Astrocyte (in vitro differentiated cells and primary cell): ENCODE data around the gene ATF7. TPM values are rescaled to one million over a fixed set of nuclear protein-coding genes. Genes with fewer than 3 reads are reported as not detected.

Experiments
- DNase-seq: peaks from one replicate; pipeline ENCODE4 v3.0.0-alpha.2; 2010; ENCODE audit warnings: low read depth
- FAIRE-seq: peaks from 2 replicates; lab custom pipeline; 2011; peaks lifted over from hg19 to GRCh38; lab: Jason Lieb, UNC
- H2AFZ ChIP-seq: 2 replicates; pipeline ENCODE4 v1.6.0; 2012; ENCODE audit warnings: low read depth, low read length, inconsistent platforms
- H3K27ac ChIP-seq: 2 replicates; pipeline ENCODE4 v1.5.1; 2011; ENCODE audit warnings: low read depth, low read length, inconsistent platforms
- H3K27me3 ChIP-seq: 2 replicates; pipeline ENCODE4 v1.6.0; 2011; ENCODE audit warnings: low read length, inconsistent platforms; ENCODE audit not compliant: insufficient read depth
- H3K36me3 ChIP-seq: 2 replicates; pipeline ENCODE4 v1.5.1; 2011; ENCODE audit warnings: low read length, inconsistent platforms; ENCODE audit not compliant: insufficient read depth
- H3K4me1 ChIP-seq: 2 replicates; pipeline ENCODE4 v1.5.1; 2011; ENCODE audit warnings: low read length, inconsistent platforms; ENCODE audit not compliant: insufficient read depth
- H3K4me2 ChIP-seq: 2 replicates; pipeline ENCODE4 v1.6.0; 2012; ENCODE audit warnings: low read length, inconsistent platforms
- H3K4me3 ChIP-seq: 2 replicates; pipeline ENCODE4 v1.5.1; 2011; ENCODE audit warnings: low read depth, mild to moderate bottlenecking, low read length, inconsistent platforms; ENCODE audit not compliant: insufficient read depth
- H3K79me2 ChIP-seq: 2 replicates; pipeline ENCODE4 v1.6.0; 2012; ENCODE audit warnings: mild to moderate bottlenecking, low read length, inconsistent platforms; ENCODE audit not compliant: insufficient read depth
- H3K9ac ChIP-seq: 2 replicates; pipeline ENCODE4 v1.6.0; 2012; ENCODE audit warnings: mild to moderate bottlenecking, low read length, inconsistent platforms
- H3K9me3 ChIP-seq: 2 replicates; pipeline ENCODE4 v1.5.1; 2012; ENCODE audit warnings: low read depth, mild to moderate bottlenecking, low read length, inconsistent platforms; ENCODE audit not compliant: insufficient read depth
- H4K20me1 ChIP-seq: 2 replicates; pipeline ENCODE4 v1.6.0; 2012; ENCODE audit warnings: low read length, inconsistent platforms; ENCODE audit not compliant: insufficient read depth
- H3K27ac Mint-ChIP-seq: one replicate; pipeline ENCODE4 v1.8.0; 2021; ENCODE audit warnings: mild to moderate bottlenecking, mixed read lengths; ENCODE audit not compliant: unreplicated experiment
- H3K27me3 Mint-ChIP-seq: one replicate; pipeline ENCODE4 v1.8.0; 2021; ENCODE audit warnings: low read depth, mixed read lengths; ENCODE audit not compliant: unreplicated experiment
- H3K36me3 Mint-ChIP-seq: one replicate; pipeline ENCODE4 v1.8.0; 2021; ENCODE audit warnings: low read depth, mixed read lengths; ENCODE audit not compliant: unreplicated experiment
- H3K4me1 Mint-ChIP-seq: one replicate; pipeline ENCODE4 v1.8.0; 2021; ENCODE audit warnings: low read depth, mixed read lengths; ENCODE audit not compliant: unreplicated experiment
- H3K4me3 Mint-ChIP-seq: one replicate; pipeline ENCODE4 v1.8.0; 2021; ENCODE audit warnings: mild to moderate bottlenecking, moderate library complexity, mixed read lengths; ENCODE audit not compliant: unreplicated experiment
- H3K9me3 Mint-ChIP-seq: one replicate; pipeline ENCODE4 v1.8.0; 2021; ENCODE audit warnings: mild to moderate bottlenecking, mixed read lengths; ENCODE audit not compliant: unreplicated experiment
- EZH2 ChIP-seq: IDR thresholded peaks from 2 replicates; pipeline ENCODE4 v1.6.1; 2012; ENCODE audit warnings: mild to moderate bottlenecking, low read length, inconsistent platforms; ENCODE audit not compliant: insufficient read depth
- total RNA-seq: library from RNA; stranded (reverse); gene quantifications from 2 replicates; pipeline ENCODE4 v1.2.1, GENCODE V29; 2021
- TF ChIP-seq, protein P1 (sequence below): IDR thresholded peaks from 2 replicates; pipeline ENCODE4 v1.5.1; 2011; ENCODE audit warnings: low read depth, mild to moderate bottlenecking, inconsistent platforms, low read length, moderate library complexity; ENCODE audit not compliant: insufficient read depth

The ATF7 gene
- total RNA-seq, 1 donor from 2014 or later = 38.3 TPM

DNA sequence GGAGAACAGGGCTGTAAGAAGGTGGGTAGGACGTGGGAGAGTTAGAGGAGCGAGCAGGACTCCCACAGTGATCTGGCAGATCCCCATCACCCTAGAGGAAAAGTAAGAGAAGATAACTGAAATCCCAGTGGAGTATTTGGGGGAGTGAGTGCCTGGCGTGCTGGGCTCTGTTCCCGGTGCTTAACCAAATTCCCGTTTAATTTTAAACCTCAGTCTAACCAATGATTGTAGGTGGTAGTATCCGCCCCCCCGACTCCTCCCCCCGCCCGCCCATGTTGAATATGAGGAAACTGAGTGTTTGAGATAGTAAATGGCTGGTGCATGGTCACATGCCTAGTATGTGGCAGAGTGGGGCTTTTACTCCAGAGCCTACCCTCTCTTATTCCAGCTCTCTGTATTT lies 123.9 kb downstream of the ATF7 start:
- Histone ChIP-seq H3K4me2 (peak overlapping the region; percentile 90), H3K4me1 (peaks cover 49% of the 10 kb centered on the region), H2AFZ (no peak overlapping the region), H3K79me2 (peaks cover 45% of the 10 kb centered on the region), H3K27ac (no peak overlapping the region), H4K20me1 (peaks cover 13% of the 10 kb centered on the region), H3K27me3 (no peaks in the 10 kb centered on the region), H3K9me3 (no peaks in the 10 kb centered on the region), H3K4me3 (peak overlapping the region; percentile 68), H3K36me3 (peaks cover 3% of the 10 kb centered on the region), H3K9ac (peak overlapping the region; percentile 92)
- peak overlapping the region; percentile 72 for H3K27ac Mint-ChIP-seq
- DNase-seq (no peak), FAIRE-seq (no peak)
- peak overlapping the region; percentile 84 for H3K4me3 Mint-ChIP-seq
- TF ChIP-seq, protein P1, sequence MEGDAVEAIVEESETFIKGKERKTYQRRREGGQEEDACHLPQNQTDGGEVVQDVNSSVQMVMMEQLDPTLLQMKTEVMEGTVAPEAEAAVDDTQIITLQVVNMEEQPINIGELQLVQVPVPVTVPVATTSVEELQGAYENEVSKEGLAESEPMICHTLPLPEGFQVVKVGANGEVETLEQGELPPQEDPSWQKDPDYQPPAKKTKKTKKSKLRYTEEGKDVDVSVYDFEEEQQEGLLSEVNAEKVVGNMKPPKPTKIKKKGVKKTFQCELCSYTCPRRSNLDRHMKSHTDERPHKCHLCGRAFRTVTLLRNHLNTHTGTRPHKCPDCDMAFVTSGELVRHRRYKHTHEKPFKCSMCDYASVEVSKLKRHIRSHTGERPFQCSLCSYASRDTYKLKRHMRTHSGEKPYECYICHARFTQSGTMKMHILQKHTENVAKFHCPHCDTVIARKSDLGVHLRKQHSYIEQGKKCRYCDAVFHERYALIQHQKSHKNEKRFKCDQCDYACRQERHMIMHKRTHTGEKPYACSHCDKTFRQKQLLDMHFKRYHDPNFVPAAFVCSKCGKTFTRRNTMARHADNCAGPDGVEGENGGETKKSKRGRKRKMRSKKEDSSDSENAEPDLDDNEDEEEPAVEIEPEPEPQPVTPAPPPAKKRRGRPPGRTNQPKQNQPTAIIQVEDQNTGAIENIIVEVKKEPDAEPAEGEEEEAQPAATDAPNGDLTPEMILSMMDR = no peak
- TF ChIP-seq EZH2 = no peak
- H3K36me3 Mint-ChIP-seq = peaks cover 9% of the 10 kb centered on the region
- no peaks in the 10 kb centered on the region for H3K27me3 Mint-ChIP-seq
- peaks cover 22% of the 10 kb centered on the region for H3K4me1 Mint-ChIP-seq
- no peaks in the 10 kb centered on the region for H3K9me3 Mint-ChIP-seq

DNA sequence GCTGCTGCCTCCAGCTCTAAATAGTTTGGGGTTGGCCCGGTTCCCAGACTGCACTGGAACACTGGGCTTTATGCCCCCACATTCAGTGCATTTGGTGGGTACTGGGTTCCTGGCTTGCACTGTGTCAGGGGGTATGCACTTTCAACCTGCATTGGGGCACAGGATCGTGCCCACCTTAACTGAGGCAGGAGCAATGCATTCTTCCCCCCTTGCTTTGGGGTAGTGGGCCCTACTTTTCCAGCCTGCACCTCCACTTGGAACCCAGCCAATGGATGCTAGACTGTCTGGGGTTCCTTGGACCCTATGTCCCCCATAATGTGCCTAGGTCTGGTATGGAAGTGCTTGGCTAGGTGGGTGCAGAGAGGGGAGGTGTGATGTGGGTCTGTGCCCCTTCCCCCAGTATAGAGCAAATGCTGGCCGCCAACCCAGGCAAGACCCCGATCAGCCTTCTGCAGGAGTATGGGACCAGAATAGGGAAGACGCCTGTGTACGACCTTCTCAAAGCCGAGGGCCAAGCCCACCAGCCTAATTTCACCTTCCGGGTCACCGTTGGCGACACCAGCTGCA lies 124.5 kb downstream of the ATF7 start:
- H4K20me1 ChIP-seq = peaks cover 16% of the 10 kb centered on the region
- no peak for FAIRE-seq
- TF ChIP-seq, protein P1 = no peak
- no peak for TF ChIP-seq EZH2
- H3K9ac ChIP-seq = peak overlapping the region; percentile 92
- H3K9me3 Mint-ChIP-seq = no peaks in the 10 kb centered on the region
- peaks cover 22% of the 10 kb centered on the region for H3K4me1 Mint-ChIP-seq
- peaks cover 9% of the 10 kb centered on the region for H3K36me3 Mint-ChIP-seq
- no peaks in the 10 kb centered on the region for H3K27me3 Mint-ChIP-seq
- H3K4me1 ChIP-seq = peaks cover 48% of the 10 kb centered on the region
- no peaks in the 10 kb centered on the region for H3K9me3 ChIP-seq
- peak overlapping the region; percentile 68 for H3K4me3 ChIP-seq
- peak overlapping the region; percentile 87 for H3K27ac ChIP-seq
- H2AFZ ChIP-seq = peak overlapping the region; percentile 81
- peak overlapping the region; percentile 90 for H3K4me2 ChIP-seq
- H3K4me3 Mint-ChIP-seq = peak overlapping the region; percentile 84
- H3K79me2 ChIP-seq = peaks cover 51% of the 10 kb centered on the region
- no peak for DNase-seq
- no peaks in the 10 kb centered on the region for H3K27me3 ChIP-seq
- peak overlapping the region; percentile 72 for H3K27ac Mint-ChIP-seq
- no peaks in the 10 kb centered on the region for H3K36me3 ChIP-seq
